Kidney (tissue), 14 donors: ENCODE measurements around the gene KLK15. TPM values are rescaled to one million over a fixed set of nuclear protein-coding genes. Genes with fewer than 3 reads are reported as not detected.
A peak's percentile ranks its signal among the peaks of the same experiment; 100 is the strongest.

Experiments
- DNase-seq, 5 donors: peaks; one replicate each; pipeline ENCODE4 v3.0.0-alpha.2; 2013 to 2020
- FAIRE-seq: peaks from 2 replicates; lab custom pipeline; 2012; peaks lifted over from hg19 to GRCh38; lab: Jason Lieb, UNC
- H3K27ac ChIP-seq, 2 donors: one replicate each; pipeline ENCODE4 v1.7.0; 2013; ENCODE audit warnings: low read depth in 2 of 2, low read length in 2 of 2, inconsistent platforms in 1 of 2
- H3K27me3 ChIP-seq: one replicate; pipeline ENCODE4 v1.7.1; 2013; ENCODE audit warnings: low read length, inconsistent platforms; ENCODE audit not compliant: control insufficient read depth, insufficient read depth
- H3K36me3 ChIP-seq, 3 donors: one replicate each; pipeline versions ENCODE4 v1.7.0 to v1.7.1; 2013; ENCODE audit warnings: low read length in 3 of 3, control low read depth in 1 of 3, inconsistent platforms in 1 of 3; ENCODE audit not compliant: insufficient read depth in 3 of 3, control insufficient read depth in 2 of 3
- H3K4me1 ChIP-seq, 3 donors: one replicate each; pipeline versions ENCODE4 v1.7.0 to v1.7.1; 2013; ENCODE audit warnings: low read length in 3 of 3, inconsistent platforms in 1 of 3, low read depth in 1 of 3; ENCODE audit not compliant: control insufficient read depth in 2 of 3, insufficient read depth in 2 of 3
- H3K4me3 ChIP-seq, 3 donors: one replicate each; pipeline versions ENCODE4 v1.7.0 to v1.8.1; 2013; ENCODE audit warnings: low read length in 3 of 3, control low read depth in 1 of 3, inconsistent platforms in 1 of 3
- H3K9ac ChIP-seq, 3 donors: one replicate each; pipeline versions ENCODE4 v1.7.0 to v1.7.1; 2013; ENCODE audit warnings: low read length in 3 of 3, control low read depth in 1 of 3, inconsistent platforms in 1 of 3
- H3K9me3 ChIP-seq, 3 donors: one replicate each; pipeline versions ENCODE4 v1.7.0 to v1.7.1; 2013; ENCODE audit warnings: low read length in 3 of 3, control low read depth in 1 of 3, inconsistent platforms in 1 of 3; ENCODE audit not compliant: control insufficient read depth in 2 of 3, insufficient read depth in 1 of 3
- CTCF ChIP-seq: IDR thresholded peaks from 3 replicates; pipeline ENCODE4 v1.5.1; 2012; ENCODE audit warnings: mild to moderate bottlenecking, moderate library complexity, borderline replicate concordance; ENCODE audit not compliant: insufficient read depth; ENCODE audit errors: extremely low read depth
- intact Hi-C: fragments of 100-400 bp; cut with DNase I; formaldehyde crosslinking; loops from one replicate; pipeline ENCODE4 v1.11.1; 2022
- polyA plus RNA-seq: library from polyadenylated mRNA; stranded (reverse); fragments of 350-450 nt; fragmentation: Illumina TruSeq; extraction: RNeasy Lipid Tissue Mini Kit (QIAGEN cat#74804); gene quantifications from one replicate; pipeline ENCODE4 v1.2.3, GENCODE V29; 2014; ENCODE audit warnings: low read depth, low replicate concordance; ENCODE audit not compliant: insufficient read depth
- total RNA-seq: library from RNA; stranded (reverse); fragmentation: NEBNext Ultra II Directional; extraction: Animal tissue kit (Norgen Biotek cat#: 25700); gene quantifications from one replicate; pipeline ENCODE4 v1.2.1, GENCODE V29; 2021
- donor health status: control.
- donor health status: control.
- donor health status: control.
- donor health status: control.
- donor health status: control.
- donor health status: DM: yes; HTN: yes; CAD: no.
- donor health status: Normal renal cell carcinoma (clear cell type).

KLK15 gene
- total and polyA plus RNA-seq, 2 donors from 2014 or later, result 2.7 TPM; not detected in 1

- intact Hi-C loops, result no loop called here
- Histone ChIP-seq H3K4me3 (no peak overlapping the region), H3K27ac (no peak overlapping the region), H3K4me1 (peaks cover 0 to 2% (median 0%) of the 10 kb centered on the region in 3 donors), H3K9ac (no peak overlapping the region), H3K9me3 (no peaks in the 10 kb centered on the region), H3K36me3 (no peaks in the 10 kb centered on the region), H3K27me3 (peaks cover 18% of the 10 kb centered on the region)
- no peak for FAIRE-seq
- no peak for DNase-seq
- no peak for TF ChIP-seq CTCF
These were observed 14.4 kb downstream of the KLK15 start for GRCh38 chr19:50818859-50819472.

DNA sequence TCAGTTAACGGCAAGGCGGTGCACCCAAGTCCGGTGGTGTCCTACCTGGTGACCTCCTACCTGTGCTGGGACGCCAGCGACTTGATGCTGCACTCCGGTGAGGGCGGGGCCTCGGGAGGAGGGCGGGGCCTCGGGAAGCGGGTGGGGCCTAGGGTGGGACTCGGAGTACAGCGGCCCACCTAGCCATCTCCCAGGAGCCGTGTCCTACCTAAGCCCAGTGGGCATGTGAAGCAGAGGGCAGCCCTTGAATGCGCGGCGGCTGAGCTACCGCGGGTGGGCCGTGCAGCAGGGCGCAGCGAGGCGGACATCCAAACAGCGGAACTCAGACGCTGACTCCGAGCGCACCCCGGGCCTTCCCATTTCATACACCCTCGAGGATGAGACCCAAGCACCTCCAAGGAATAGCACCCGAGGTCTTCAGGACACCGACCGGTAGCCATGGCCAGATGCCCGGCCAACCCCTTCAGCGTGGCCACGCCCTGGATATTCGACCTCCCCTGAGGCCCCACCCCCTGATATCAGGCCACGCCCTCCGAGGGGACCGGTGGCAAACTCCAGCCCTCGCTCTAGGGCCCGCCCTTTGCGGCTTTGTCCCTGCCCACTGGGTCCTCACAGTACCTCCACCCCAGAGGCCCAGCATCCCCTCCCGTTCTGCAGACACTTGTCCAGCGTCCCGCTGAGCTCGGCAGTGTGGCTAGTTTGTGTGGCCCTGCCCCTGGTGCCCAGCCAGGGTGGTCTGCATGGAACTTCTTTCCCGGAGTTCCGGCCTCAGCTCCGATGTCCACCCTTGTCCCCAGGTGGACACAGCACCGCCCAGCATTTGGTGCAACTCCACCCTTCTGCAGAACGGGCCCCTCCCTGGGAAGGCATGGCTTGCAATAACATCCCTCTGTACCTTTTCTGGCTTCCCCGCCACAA, 15.2 kb downstream of the KLK15 start:
- Histone ChIP-seq H3K4me3 (peak overlapping the region in 1 of 3 donors; percentile 12), H3K36me3 (no peaks in the 10 kb centered on the region), H3K4me1 (peaks cover 0 to 2% (median 0%) of the 10 kb centered on the region in 3 donors), H3K9ac (no peak overlapping the region), H3K9me3 (no peaks in the 10 kb centered on the region), H3K27me3 (peaks cover 18% of the 10 kb centered on the region), H3K27ac (no peak overlapping the region)
- peak in 4 of 5 donors; percentile 69 to 91 (median 76) for DNase-seq
- TF ChIP-seq CTCF, result no peak
- no peak for FAIRE-seq
- intact Hi-C loops, result no loop called here

DNA sequence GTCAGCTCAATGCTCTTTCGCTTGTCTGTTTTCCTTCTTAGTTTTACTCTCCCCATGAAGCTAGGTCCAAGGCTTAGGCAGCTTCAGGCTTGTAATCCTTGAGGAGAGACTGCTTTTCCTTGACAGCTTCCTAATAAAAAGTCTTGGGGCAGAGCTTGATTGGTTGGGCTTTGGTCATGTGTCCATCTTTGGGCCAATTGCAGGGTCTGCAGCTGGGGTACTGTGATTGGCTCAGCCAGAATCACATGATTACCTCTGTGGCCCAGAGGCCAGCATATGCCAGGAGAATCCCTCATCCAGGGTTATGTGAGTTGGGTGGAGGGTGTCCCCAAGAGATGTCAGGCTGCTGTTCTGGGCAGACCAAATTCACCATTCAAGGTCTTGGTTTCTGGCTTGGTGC, 17.9 kb downstream of the KLK15 start:
- FAIRE-seq (no peak), DNase-seq (no peak)
- Histone ChIP-seq H3K9ac (no peak overlapping the region), H3K4me3 (no peak overlapping the region), H3K27ac (no peak overlapping the region), H3K4me1 (peaks cover 0 to 2% (median 0%) of the 10 kb centered on the region in 3 donors), H3K36me3 (no peaks in the 10 kb centered on the region), H3K9me3 (no peaks in the 10 kb centered on the region), H3K27me3 (peaks cover 15% of the 10 kb centered on the region)
- intact Hi-C loops, result no loop called here
- no peak for TF ChIP-seq CTCF
